ENCODE measurements around the gene AIFM3. TPM values are rescaled to one million over a fixed set of nuclear protein-coding genes. Genes with fewer than 3 reads are reported as not detected.

The AIFM3 gene
- total RNA-seq, 1 donor = 5.2 TPM

DNA sequence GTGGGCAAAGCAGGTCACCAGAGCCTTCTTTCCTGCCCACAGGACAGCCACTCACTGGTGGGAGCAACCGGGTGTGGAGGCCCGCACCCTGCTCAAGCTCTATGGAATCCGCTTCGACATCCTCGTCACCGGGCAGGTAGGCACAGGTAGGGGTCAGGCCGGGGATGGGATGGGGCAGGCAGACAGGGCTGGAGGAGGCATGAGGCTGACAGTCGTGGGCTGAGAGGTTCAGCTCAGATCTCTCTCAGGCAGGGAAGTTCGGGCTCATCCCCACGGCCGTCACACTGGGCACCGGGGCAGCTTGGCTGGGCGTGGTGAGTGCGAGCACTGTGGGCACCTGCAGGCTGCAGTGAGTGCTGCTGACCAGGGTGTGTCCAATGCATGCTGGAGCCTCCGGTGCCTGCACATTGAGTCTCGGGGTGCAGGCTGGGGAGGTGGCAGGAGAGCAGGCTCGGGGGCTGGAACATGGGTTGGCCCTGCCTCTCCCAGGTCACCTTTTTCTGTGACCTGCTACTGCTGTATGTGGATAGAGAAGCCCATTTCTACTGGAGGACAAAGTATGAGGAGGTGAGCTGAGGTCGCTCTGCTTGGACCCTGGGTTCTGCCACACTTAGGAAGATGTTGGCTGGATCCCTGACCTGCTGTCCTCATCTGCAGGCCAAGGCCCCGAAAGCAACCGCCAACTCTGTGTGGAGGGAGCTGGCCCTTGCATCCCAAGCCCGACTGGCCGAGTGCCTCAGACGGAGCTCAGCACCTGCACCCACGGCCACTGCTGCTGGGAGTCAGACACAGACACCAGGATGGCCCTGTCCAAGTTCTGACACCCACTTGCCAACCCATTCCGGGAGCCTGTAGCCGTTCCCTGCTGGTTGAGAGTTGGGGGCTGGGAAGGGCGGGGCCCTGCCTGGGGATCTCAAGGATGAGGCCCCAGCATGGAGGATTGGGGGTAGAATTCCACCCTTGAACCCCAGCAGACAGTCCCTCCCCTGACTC is 59.0 kb downstream of the AIFM3 start:
- H3K9me3 ChIP-seq (ENCODE audit: low read depth, low read length) = no peaks in the 10 kb centered on the region
- H3K27me3 ChIP-seq (ENCODE audit: insufficient read depth, low read length) = no peaks in the 10 kb centered on the region
- no peak overlapping the region for H3K4me3 ChIP-seq (ENCODE audit: low read length)
- H3K4me1 ChIP-seq (ENCODE audit: insufficient read depth, low read length) = peaks cover 10% of the 10 kb centered on the region

DNA sequence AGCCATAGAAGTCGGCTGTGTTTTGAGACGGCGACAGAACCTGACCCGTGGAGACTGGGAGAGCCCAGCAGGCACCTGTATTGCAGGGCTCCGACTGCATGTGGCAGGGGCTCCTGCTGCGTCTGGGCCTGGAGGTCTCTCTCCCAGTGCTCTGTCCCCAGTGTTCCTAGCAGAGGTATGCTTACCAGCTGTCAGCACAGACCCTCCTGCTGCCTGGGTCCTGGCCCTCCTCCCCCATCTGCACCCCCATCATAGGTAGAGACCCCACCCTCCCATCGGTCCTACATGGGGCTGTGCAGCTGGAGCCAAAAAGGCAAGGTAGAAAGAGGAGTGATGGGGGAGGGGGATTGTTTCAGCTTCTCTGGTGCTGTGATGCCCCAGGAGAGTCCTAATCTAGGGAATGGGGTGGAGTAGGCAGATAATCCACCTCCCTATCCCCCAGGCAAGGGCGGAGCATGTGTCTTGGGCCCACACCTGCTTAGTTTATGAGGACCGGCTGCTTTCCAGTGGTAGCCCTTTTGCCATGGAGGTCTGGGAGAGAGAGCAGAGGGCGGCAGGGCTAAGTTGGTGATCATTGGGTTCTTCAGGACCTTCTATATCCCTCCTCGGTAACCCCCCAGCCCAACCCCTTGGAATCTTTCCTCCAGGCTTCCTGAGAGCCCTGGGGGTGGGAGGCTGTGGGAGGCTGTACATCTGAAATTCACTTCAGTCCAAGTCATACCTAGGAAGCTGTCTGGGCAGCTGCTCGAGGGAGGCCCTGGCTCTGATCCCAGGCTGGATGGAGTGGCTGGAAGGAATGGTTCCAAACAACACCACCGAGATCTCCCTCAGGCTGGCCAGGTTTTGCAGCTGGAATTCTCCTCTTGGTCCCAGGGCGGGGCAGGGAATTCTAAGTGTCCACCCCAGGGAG is 60.0 kb downstream of the AIFM3 start:
- Histone ChIP-seq H3K4me1 (ENCODE audit: insufficient read depth, low read length) (peaks cover 10% of the 10 kb centered on the region), H3K9me3 (ENCODE audit: low read depth, low read length) (no peaks in the 10 kb centered on the region), H3K27me3 (ENCODE audit: insufficient read depth, low read length) (no peaks in the 10 kb centered on the region), H3K4me3 (ENCODE audit: low read length) (no peak overlapping the region)

DNA sequence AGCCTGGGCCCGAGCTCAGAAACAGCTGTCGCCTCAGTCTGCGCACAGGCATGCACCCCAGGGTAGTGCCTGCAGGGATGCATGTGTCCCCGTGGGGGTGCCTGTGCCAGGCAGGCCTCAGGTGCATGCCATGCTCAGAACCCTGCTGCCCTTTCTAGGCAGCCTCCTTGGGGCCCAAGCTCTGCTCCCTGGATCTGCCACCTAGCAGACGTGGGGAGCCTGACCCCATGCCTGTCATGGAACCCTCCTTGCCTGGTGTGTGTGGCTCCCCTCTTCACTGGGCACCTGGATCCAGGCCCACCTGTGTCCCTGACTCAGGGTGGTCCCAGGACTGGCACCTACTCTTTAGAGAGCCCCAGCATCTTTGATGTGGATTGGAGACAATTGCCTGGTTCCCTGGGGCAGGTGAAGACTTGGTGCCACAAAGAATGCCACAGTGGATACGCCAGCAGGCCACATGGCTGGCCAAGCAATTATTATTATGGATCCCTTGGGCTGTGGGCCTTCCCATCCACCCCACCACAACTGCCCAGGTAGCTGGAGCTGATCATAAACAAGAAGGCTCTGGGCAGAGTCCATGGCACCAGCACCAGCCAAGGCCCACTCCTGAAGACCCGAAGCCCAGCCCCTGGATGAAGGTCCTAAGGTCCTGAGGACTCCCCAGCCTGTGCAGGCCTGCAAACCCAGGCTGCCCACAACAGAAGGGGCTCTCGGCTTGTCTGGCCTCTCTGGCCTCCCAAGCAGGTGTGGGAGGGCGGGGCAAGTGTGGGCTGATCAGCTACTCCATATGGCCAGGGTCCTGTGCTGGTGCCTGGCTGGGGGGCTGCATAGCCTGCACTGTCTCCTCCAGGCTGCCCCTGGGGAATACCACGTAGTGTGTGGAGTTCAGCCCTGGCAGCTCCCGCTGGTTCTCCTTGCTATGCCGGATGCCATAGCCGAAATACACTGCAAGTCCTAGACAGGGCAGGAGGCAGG is 61.5 kb downstream of the AIFM3 start:
- H3K4me1 ChIP-seq (ENCODE audit: insufficient read depth, low read length) = peaks cover 10% of the 10 kb centered on the region
- H3K27me3 ChIP-seq (ENCODE audit: insufficient read depth, low read length) = peaks cover 3% of the 10 kb centered on the region
- no peaks in the 10 kb centered on the region for H3K9me3 ChIP-seq (ENCODE audit: low read depth, low read length)
- no peak overlapping the region for H3K4me3 ChIP-seq (ENCODE audit: low read length)

- no peaks in the 10 kb centered on the region for H3K9me3 ChIP-seq (ENCODE audit: low read depth, low read length)
- H3K27me3 ChIP-seq (ENCODE audit: insufficient read depth, low read length) = peaks cover 6% of the 10 kb centered on the region
- peaks cover 10% of the 10 kb centered on the region for H3K4me1 ChIP-seq (ENCODE audit: insufficient read depth, low read length)
- no peak overlapping the region for H3K4me3 ChIP-seq (ENCODE audit: low read length)
These were observed 62.5 kb downstream of the AIFM3 start for GRCh38 chr22:21029486-21030025.

DNA sequence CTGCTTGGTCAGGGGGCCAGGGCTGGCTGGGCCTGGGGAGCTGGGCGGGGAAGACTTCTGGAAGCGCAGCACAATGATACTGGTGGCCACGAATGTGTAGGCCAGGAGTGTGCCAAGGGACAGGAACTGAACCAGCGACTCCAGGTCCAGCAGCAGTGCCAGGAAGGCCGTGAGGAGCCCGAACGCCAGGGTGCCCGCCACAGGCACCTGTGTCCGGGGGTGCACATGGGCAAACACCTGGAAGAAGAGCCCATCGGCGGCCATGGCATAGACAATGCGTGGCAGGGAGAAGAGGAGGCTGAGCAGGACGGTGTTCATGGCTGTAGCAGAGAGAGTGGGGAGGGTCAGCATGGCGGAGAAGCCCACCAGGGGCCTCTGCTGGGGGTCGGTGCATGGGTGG is 63.0 kb downstream of the AIFM3 start:
- Histone ChIP-seq H3K4me1 (ENCODE audit: insufficient read depth, low read length) (peaks cover 10% of the 10 kb centered on the region), H3K4me3 (ENCODE audit: low read length) (no peak overlapping the region), H3K9me3 (ENCODE audit: low read depth, low read length) (no peaks in the 10 kb centered on the region), H3K27me3 (ENCODE audit: insufficient read depth, low read length) (peaks cover 6% of the 10 kb centered on the region)

Other genes starting within 250 kb of the AIFM3 start
- gene SERPIND1, start 193.1 kb upstream of the AIFM3 start, total RNA-seq = not detected
- gene PI4KA, start 108.4 kb upstream of the AIFM3 start, total RNA-seq = 83.0 TPM
- gene SNAP29, start 108.2 kb upstream of the AIFM3 start, total RNA-seq = 11.5 TPM
- 51.9 TPM for gene CRKL, start 49.8 kb upstream of the AIFM3 start, total RNA-seq
- gene LZTR1, start 15.0 kb downstream of the AIFM3 start, total RNA-seq = 24.8 TPM
- gene THAP7, start 34.9 kb downstream of the AIFM3 start, total RNA-seq = 58.2 TPM
- 0.21 TPM for gene P2RX6, start 47.9 kb downstream of the AIFM3 start, total RNA-seq
- not detected for gene SLC7A4, start 65.3 kb downstream of the AIFM3 start, total RNA-seq
- not detected for gene LRRC74B, start 78.7 kb downstream of the AIFM3 start, total RNA-seq